Large intestine (tissue), 3 donors: ENCODE data around the gene KCNIP4. TPM values are rescaled to one million over a fixed set of nuclear protein-coding genes. Genes with fewer than 3 reads are reported as not detected.

Source experiments
- DNase-seq, 2 donors: peaks; one replicate each; pipeline versions ENCODE4 v3.0.0 to v3.0.0-alpha.2; 2013
- H3K27ac ChIP-seq: one replicate; pipeline ENCODE4 v1.5.1; 2013; ENCODE audit warnings: low read length
- H3K27me3 ChIP-seq: 2 replicates; pipeline ENCODE4 v1.6.1; 2013; ENCODE audit warnings: low read length; ENCODE audit not compliant: control insufficient read depth, insufficient read depth
- H3K36me3 ChIP-seq: 2 replicates; pipeline ENCODE4 v1.6.1; 2013; ENCODE audit warnings: low read length; ENCODE audit not compliant: control insufficient read depth, insufficient read depth
- H3K4me1 ChIP-seq: one replicate; pipeline ENCODE4 v1.6.1; 2013; ENCODE audit warnings: low read length; ENCODE audit not compliant: control insufficient read depth, insufficient read depth
- H3K4me3 ChIP-seq: one replicate; pipeline ENCODE4 v1.5.1; 2013; ENCODE audit warnings: low read length
- H3K9me3 ChIP-seq: one replicate; pipeline ENCODE4 v1.6.1; 2013; ENCODE audit warnings: mild to moderate bottlenecking, low read depth, low read length, moderate library complexity; ENCODE audit not compliant: control insufficient read depth
- WGBS: methylation state at CpG from one replicate; pipeline ENCODE4 v1.1.5; 2013; ENCODE audit warnings: low lambda C conversion rate; ENCODE audit not compliant: insufficient coverage; 5-methylcytosine and 5-hydroxymethylcytosine counted together
- polyA plus RNA-seq: library from polyadenylated mRNA; unstranded; fragments of 120-200 nt; gene quantifications from one replicate; pipeline ENCODE4 v1.2.1, GENCODE V29; 2013

Gene KCNIP4
- polyA plus RNA-seq, 1 donor, result 7.5 TPM

DNA sequence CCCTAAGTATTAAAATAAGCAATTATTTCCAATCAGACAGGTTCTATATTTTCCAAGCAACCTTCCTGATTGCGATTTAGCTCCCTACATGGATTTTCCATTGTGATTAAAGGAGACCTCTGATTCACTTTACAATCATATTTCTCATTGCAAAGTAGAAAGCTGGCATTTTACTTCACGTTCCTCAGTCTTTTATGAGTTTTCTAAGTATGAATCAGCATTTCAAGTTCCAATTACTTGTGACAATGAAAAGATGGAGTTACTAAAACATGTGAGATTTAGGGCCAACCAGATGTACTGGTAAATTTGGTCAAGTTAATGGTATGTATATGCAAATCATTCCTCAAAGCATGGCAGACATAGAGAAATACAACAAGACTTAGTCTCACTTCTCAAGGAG, 206.2 kb downstream of the KCNIP4 start:
- Histone ChIP-seq H3K27me3 (no peaks in the 10 kb centered on the region), H3K9me3 (no peaks in the 10 kb centered on the region), H3K27ac (no peak overlapping the region), H3K4me1 (no peaks in the 10 kb centered on the region), H3K36me3 (no peaks in the 10 kb centered on the region), H3K4me3 (no peak overlapping the region)
- WGBS, result 100% methylated on average over 1 of the region's 2 CpGs
- no peak for DNase-seq

DNA sequence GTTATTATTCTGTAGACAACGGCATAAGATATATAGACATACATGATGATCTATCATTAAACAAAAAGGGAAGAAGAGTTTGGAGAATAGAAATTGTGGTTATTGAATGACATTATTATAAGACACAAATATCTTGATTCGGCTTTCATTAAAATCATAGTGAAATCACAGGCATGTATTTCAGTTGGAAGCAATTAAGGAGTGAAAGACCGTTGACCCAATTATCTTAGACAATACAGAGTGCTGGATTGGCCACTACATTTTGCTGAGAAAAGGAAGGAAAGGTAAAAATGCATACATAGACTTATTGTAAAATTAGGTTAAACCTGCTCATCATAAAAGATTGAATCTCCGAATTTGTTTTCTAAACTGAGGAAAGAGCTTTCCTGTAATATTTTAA, 209.8 kb downstream of the KCNIP4 start:
- no peaks in the 10 kb centered on the region for H3K27me3 ChIP-seq
- H3K36me3 ChIP-seq, result no peaks in the 10 kb centered on the region
- no peaks in the 10 kb centered on the region for H3K9me3 ChIP-seq
- H3K27ac ChIP-seq, result no peak overlapping the region
- 81% methylated on average over 3 of the region's 4 CpGs for WGBS
- no peak overlapping the region for H3K4me3 ChIP-seq
- DNase-seq, result no peak
- H3K4me1 ChIP-seq, result no peaks in the 10 kb centered on the region

DNA sequence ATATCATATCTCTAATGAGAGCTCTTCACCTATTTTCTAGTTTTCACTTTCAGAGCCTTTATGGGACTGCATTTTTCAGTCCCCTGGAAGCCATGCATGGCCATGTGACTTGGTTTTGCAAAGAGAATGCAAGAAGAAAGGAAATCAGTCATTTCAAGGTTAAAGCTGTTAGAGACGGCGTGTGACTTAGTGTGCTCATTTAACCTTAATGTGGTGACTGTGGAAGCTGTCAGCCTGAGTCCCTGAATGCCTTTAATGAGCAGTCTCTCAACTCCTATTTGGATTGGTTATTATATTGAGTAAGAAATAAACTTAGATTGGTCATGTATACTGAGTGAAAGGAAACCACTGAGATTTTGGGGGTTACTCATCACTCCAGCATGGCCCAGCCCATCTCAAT, 212.7 kb downstream of the KCNIP4 start:
- no peaks in the 10 kb centered on the region for H3K36me3 ChIP-seq
- no peak for DNase-seq
- WGBS, result no CpG with 5 or more reads among the region's 2 CpGs
- no peaks in the 10 kb centered on the region for H3K27me3 ChIP-seq
- H3K9me3 ChIP-seq, result no peaks in the 10 kb centered on the region
- H3K27ac ChIP-seq, result no peak overlapping the region
- H3K4me1 ChIP-seq, result no peaks in the 10 kb centered on the region
- no peak overlapping the region for H3K4me3 ChIP-seq

DNA sequence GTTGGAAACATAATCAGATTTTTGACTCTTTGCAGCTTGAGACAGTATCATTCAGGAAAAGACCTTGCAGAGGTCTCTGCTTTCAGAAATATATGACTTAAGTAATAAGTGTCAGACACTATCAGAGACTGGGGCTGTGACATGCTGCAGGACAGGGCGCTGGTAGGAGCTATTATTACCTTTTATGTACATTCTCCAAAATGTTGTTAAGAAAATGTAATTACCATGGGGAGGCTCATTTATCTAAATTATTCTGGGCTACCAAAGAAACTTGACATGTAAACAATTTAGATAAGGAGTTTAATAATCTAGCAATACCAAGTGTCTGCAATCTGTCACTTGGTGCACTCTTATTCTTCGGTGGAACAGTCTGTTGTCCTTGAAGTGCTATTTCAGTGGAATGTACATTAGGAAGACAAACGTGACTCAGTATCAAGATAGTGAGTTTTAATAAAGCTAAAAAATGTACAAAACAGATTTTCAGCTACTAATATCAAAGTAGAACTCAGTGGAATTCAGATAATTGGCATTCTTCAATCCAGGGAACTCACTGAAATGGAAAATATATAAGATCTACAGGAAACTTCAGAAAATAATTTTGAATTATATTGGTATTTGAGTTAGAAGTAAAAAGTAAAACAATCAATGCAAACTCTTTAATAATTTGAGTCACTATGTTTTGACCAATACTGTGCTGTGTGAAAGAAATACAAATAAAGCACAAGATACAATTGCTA, 214.5 kb downstream of the KCNIP4 start:
- 10% methylated on average over 2 of the region's 3 CpGs for WGBS
- Histone ChIP-seq H3K9me3 (no peaks in the 10 kb centered on the region), H3K27ac (no peak overlapping the region), H3K27me3 (no peaks in the 10 kb centered on the region), H3K4me1 (no peaks in the 10 kb centered on the region), H3K4me3 (no peak overlapping the region), H3K36me3 (no peaks in the 10 kb centered on the region)
- DNase-seq, result no peak

DNA sequence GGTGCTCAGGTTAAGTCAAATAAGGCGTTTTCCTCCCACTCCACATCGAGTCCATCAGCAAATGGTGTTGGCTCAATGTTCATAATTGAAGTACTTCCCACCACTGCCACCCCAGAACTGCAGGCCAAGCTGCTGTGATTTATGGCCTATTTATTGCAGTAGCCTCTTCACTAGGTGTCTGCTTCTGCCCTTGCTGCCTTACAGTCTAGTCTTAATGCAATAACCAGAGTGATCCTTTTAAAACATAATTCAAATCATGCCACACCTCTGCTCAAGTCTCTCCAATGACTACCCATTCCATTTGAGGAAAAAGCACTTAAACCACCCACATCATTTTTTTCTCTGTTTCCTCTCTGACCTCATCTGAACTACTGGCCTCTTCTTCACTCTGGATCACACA, 220.3 kb downstream of the KCNIP4 start:
- Histone ChIP-seq H3K4me3 (no peak overlapping the region), H3K27me3 (no peaks in the 10 kb centered on the region), H3K4me1 (no peaks in the 10 kb centered on the region), H3K27ac (no peak overlapping the region), H3K9me3 (no peaks in the 10 kb centered on the region), H3K36me3 (no peaks in the 10 kb centered on the region)
- WGBS, result no CpG with 5 or more reads among the region's 2 CpGs
- no peak for DNase-seq

DNA sequence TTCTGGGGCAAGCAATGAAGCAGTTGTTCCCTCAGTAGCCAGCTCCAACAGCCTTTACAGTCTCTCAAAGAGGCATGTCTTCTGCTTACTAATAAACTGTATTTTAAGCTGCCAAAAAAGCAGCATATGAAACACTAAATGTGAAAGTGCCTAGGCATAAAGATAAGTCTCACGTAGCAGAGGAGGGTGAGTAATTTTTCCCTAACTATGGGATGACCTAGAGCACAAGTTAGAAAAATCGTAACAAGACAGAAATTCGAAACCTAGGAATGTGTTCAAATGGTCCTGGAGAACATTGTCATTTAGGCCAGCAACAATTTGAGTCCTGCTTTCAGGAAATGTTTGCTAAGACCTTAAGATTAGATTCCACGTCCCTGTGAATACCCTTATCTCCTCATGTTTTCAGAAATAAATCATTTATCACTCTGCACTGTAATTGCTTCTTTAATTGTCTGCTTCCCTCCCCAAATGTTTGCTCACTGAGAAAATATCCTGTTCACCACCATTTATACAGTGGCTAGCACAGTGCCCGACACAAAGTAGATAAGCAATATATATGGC, 222.2 kb downstream of the KCNIP4 start:
- no peak for DNase-seq
- H3K36me3 ChIP-seq, result no peaks in the 10 kb centered on the region
- WGBS, result 0% methylated on average over 2 of the region's 5 CpGs
- no peaks in the 10 kb centered on the region for H3K9me3 ChIP-seq
- H3K27ac ChIP-seq, result no peak overlapping the region
- H3K4me3 ChIP-seq, result no peak overlapping the region
- no peaks in the 10 kb centered on the region for H3K27me3 ChIP-seq
- H3K4me1 ChIP-seq, result no peaks in the 10 kb centered on the region

DNA sequence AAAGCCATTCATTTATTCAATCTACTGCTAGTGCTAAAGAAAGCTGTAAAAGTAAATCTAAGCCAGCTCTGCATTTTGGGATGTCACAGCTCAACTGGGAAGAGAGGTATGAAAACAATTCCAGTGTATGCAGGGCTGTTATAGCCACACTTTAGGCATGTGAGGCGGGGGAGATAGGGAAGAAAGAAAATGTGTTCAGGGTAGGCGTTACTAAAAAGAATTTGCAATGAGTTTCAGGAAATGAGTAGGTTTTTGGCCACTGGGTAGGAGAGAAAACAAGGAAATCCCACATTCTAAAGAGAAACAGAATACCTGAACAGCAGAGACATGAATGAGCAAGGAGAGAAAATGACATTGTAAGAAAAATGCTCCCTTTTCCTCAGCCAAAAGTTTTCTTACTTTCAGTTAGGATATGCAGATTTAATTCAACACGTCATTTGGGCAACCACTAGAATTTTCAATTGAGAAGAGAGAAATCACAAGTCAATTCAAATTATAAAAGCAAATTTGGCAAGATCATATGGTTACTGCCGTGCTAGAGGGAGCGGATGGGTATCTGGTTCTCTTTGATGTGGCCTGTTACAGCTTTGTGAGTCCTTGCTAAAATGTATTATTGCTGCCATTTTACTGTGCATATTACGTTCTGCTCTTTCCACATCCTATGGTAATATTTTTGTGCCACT, 226.3 kb downstream of the KCNIP4 start:
- Histone ChIP-seq H3K4me1 (no peaks in the 10 kb centered on the region), H3K36me3 (no peaks in the 10 kb centered on the region), H3K27me3 (no peaks in the 10 kb centered on the region), H3K27ac (no peak overlapping the region), H3K9me3 (no peaks in the 10 kb centered on the region), H3K4me3 (no peak overlapping the region)
- no peak for DNase-seq
- 87% methylated on average over 4 of the region's 6 CpGs for WGBS

DNA sequence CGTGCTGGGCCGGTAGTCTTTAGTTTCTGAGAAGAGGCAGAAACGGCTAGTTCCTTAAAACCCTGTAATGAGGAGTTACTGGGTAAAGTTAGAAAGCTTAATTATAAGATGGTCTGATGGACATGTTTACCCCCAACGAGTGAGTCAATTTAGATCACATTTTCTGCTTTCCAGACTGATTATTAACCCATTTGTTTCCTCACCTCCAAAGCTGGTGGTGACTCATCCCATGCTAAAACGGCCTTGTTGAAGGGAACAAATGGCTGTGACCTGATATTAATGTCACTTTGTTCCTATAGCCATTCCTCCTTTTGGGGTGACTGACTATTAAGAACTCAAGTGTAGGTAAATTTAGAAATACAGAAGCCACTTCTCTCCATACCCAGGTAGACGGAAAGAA, 232.0 kb downstream of the KCNIP4 start:
- WGBS, result no CpG with 5 or more reads among the region's 6 CpGs
- no peak overlapping the region for H3K4me3 ChIP-seq
- H3K4me1 ChIP-seq, result no peaks in the 10 kb centered on the region
- no peaks in the 10 kb centered on the region for H3K36me3 ChIP-seq
- no peaks in the 10 kb centered on the region for H3K27me3 ChIP-seq
- H3K9me3 ChIP-seq, result no peaks in the 10 kb centered on the region
- no peak overlapping the region for H3K27ac ChIP-seq
- no peak for DNase-seq

DNA sequence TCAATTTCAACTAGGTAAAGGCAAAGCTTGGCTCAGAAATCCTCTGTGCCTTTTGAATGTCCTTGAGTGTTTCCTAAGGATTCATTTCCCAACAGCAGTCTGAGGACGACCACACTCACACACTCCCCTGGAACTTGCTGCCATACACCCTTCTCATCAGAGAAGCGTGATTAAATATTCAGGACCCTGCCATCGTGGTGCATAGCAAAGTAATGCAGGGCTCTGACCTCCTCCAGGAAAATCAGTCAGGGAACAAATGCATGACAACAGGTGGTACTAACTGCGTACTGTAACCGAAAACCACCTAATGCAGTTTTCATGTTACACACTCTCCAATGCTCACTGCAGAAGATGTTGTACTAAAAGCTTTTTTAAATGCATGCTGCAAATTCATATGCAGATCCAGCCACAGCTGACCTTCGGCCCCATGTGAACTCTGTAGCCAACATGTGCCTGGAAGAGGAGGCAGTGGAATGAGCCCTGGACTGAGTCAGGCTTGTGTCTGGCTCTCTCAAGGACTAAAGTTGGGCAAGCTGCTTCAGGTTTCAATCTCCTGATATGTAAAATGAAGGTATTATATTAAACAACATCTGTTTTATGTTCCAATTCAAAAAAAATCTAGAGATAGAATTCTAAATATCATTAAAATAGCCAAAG, 238.3 kb downstream of the KCNIP4 start:
- Histone ChIP-seq H3K27ac (no peak overlapping the region), H3K9me3 (no peaks in the 10 kb centered on the region), H3K4me3 (no peak overlapping the region), H3K4me1 (no peaks in the 10 kb centered on the region), H3K27me3 (no peaks in the 10 kb centered on the region), H3K36me3 (no peaks in the 10 kb centered on the region)
- no CpG with 5 or more reads among the region's 6 CpGs for WGBS
- no peak for DNase-seq

DNA sequence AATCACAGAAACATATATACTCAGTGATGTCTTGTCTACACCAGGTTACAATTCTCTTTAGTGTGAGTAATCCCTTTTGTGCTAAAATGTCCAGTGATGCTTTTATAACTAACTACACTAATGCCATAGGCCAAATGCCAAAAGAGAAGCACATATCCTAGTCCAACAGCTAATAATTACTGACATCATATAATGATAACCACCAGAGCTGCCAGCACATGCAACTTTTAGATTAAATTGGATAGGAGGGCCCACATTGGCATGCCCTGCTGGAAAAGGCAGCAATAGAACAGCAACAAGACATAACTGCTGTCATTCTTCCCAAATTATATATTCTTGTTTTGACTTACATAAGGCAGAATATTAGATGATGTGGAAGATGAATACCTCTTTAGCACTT, 238.8 kb downstream of the KCNIP4 start:
- Histone ChIP-seq H3K9me3 (no peaks in the 10 kb centered on the region), H3K36me3 (no peaks in the 10 kb centered on the region), H3K27me3 (no peaks in the 10 kb centered on the region), H3K27ac (no peak overlapping the region), H3K4me1 (no peaks in the 10 kb centered on the region), H3K4me3 (no peak overlapping the region)
- no peak for DNase-seq
